Hepatocyte (in vitro differentiated cells): Measurements from ENCODE around the gene PITPNC1. TPM values are rescaled to one million over a fixed set of nuclear protein-coding genes. Genes with fewer than 3 reads are reported as not detected.

Source experiments
- DNase-seq: peaks from one replicate; pipeline ENCODE4 v3.0.0-alpha.2; 2016; ENCODE audit warnings: low spot score
- H2AFZ ChIP-seq: fragments of 200-600 bp; sonication (generic); 2 replicates; pipeline ENCODE4 v1.6.0; 2016; ENCODE audit warnings: antibody characterized with exemption, mild to moderate bottlenecking
- H3K27ac ChIP-seq: fragments of 200-600 bp; sonication (generic); 2 replicates; pipeline ENCODE4 v1.5.1; 2016; ENCODE audit warnings: mild to moderate bottlenecking
- H3K27me3 ChIP-seq: fragments of 200-600 bp; sonication (generic); 2 replicates; pipeline ENCODE4 v1.6.1; 2016
- H3K36me3 ChIP-seq: fragments of 200-600 bp; sonication (generic); replicated peaks from 2 replicates; pipeline ENCODE4 v1.5.1; 2016; ENCODE audit warnings: low read depth; ENCODE audit not compliant: insufficient read depth
- H3K4me1 ChIP-seq: fragments of 200-600 bp; sonication (generic); 2 replicates; pipeline ENCODE4 v1.5.1; 2016; ENCODE audit warnings: mild to moderate bottlenecking, moderate library complexity; ENCODE audit not compliant: insufficient read depth
- H3K4me2 ChIP-seq: fragments of 200-600 bp; sonication (generic); 2 replicates; pipeline ENCODE4 v1.6.0; 2016
- H3K4me3 ChIP-seq: fragments of 200-600 bp; sonication (generic); 2 replicates; pipeline ENCODE4 v1.5.1; 2016; ENCODE audit warnings: mild to moderate bottlenecking
- H3K79me2 ChIP-seq: fragments of 200-600 bp; sonication (generic); 2 replicates; pipeline ENCODE4 v1.6.0; 2017; ENCODE audit warnings: mild to moderate bottlenecking
- H3K9me2 ChIP-seq: fragments of 200-600 bp; sonication (generic); replicated peaks from 2 replicates; pipeline ENCODE4 v1.6.0; 2017; ENCODE audit warnings: mild to moderate bottlenecking; ENCODE audit not compliant: insufficient read depth
- H3K9me3 ChIP-seq: fragments of 200-600 bp; sonication (generic); 2 replicates; pipeline ENCODE4 v1.5.1; 2016; ENCODE audit warnings: low read depth, mild to moderate bottlenecking
- H4K20me1 ChIP-seq: fragments of 200-600 bp; sonication (generic); 2 replicates; pipeline ENCODE4 v1.6.0; 2016; ENCODE audit warnings: mild to moderate bottlenecking; ENCODE audit not compliant: insufficient read depth, poor library complexity, severe bottlenecking
- EZH2 ChIP-seq: fragments of 200-600 bp; sonication (generic); IDR thresholded peaks from 2 replicates; pipeline ENCODE4 v1.6.1; 2016; ENCODE audit warnings: antibody characterized with exemption, mild to moderate bottlenecking, borderline replicate concordance
- EZH2phosphoT487 ChIP-seq: fragments of 200-600 bp; sonication (generic); IDR thresholded peaks from one replicate; pipeline ENCODE4 v1.6.1; 2018; ENCODE audit warnings: antibody characterized with exemption, mild to moderate bottlenecking, low read depth, moderate library complexity; ENCODE audit not compliant: unreplicated experiment, severe bottlenecking
- WGBS: methylation state at CpG from one replicate; pipeline ENCODE4 v1.1.6; 2016; ENCODE audit warnings: low lambda C conversion rate; ENCODE audit errors: missing lambda C conversion rate; 5-methylcytosine and 5-hydroxymethylcytosine counted together
- polyA plus RNA-seq: library from polyadenylated mRNA; unstranded; fragments of >200 nt; fragmentation: Nextera tagmentation; extraction: Ambion mirVana; gene quantifications from 2 replicates; pipeline ENCODE4 v1.2.1, GENCODE V29; 2016
- total RNA-seq: library from RNA; depleted of rRNA; stranded (reverse); fragments of >200 nt; gene quantifications from 2 replicates; pipeline ENCODE4 v1.2.3, GENCODE V29; 2014
- TF ChIP-seq, protein P1 (sequence below): fragments of 200-600 bp; sonication (generic); IDR thresholded peaks from 2 replicates; pipeline ENCODE4 v1.5.1; 2016; ENCODE audit warnings: antibody characterized with exemption, mild to moderate bottlenecking; ENCODE audit not compliant: poor library complexity

The PITPNC1 gene
- total and polyA plus RNA-seq, 2 experiments from 2014 or later, result 4.6 to 8.1 TPM

GRCh38 chr17:67365738-67366192 lies 11.3 kb upstream of the PITPNC1 start:
- Histone ChIP-seq H3K27me3 (no peaks in the 10 kb centered on the region), H2AFZ (peak overlapping the region; percentile 67), H3K4me2 (peak overlapping the region; percentile 89), H3K27ac (peak overlapping the region; percentile 98), H4K20me1 (peaks cover 45% of the 10 kb centered on the region), H3K4me3 (peak overlapping the region; percentile 92), H3K4me1 (peaks cover 21% of the 10 kb centered on the region), H3K36me3 (no peaks in the 10 kb centered on the region), H3K9me3 (no peaks in the 10 kb centered on the region), H3K9me2 (no peaks in the 10 kb centered on the region), H3K79me2 (peaks cover 56% of the 10 kb centered on the region)
- WGBS, result 2% methylated on average over 11 of the region's 11 CpGs
- peak; percentile 39 for DNase-seq
- no peak for TF ChIP-seq EZH2phosphoT487
- TF ChIP-seq EZH2, result no peak
- TF ChIP-seq, protein P1, sequence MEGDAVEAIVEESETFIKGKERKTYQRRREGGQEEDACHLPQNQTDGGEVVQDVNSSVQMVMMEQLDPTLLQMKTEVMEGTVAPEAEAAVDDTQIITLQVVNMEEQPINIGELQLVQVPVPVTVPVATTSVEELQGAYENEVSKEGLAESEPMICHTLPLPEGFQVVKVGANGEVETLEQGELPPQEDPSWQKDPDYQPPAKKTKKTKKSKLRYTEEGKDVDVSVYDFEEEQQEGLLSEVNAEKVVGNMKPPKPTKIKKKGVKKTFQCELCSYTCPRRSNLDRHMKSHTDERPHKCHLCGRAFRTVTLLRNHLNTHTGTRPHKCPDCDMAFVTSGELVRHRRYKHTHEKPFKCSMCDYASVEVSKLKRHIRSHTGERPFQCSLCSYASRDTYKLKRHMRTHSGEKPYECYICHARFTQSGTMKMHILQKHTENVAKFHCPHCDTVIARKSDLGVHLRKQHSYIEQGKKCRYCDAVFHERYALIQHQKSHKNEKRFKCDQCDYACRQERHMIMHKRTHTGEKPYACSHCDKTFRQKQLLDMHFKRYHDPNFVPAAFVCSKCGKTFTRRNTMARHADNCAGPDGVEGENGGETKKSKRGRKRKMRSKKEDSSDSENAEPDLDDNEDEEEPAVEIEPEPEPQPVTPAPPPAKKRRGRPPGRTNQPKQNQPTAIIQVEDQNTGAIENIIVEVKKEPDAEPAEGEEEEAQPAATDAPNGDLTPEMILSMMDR, result no peak

DNA sequence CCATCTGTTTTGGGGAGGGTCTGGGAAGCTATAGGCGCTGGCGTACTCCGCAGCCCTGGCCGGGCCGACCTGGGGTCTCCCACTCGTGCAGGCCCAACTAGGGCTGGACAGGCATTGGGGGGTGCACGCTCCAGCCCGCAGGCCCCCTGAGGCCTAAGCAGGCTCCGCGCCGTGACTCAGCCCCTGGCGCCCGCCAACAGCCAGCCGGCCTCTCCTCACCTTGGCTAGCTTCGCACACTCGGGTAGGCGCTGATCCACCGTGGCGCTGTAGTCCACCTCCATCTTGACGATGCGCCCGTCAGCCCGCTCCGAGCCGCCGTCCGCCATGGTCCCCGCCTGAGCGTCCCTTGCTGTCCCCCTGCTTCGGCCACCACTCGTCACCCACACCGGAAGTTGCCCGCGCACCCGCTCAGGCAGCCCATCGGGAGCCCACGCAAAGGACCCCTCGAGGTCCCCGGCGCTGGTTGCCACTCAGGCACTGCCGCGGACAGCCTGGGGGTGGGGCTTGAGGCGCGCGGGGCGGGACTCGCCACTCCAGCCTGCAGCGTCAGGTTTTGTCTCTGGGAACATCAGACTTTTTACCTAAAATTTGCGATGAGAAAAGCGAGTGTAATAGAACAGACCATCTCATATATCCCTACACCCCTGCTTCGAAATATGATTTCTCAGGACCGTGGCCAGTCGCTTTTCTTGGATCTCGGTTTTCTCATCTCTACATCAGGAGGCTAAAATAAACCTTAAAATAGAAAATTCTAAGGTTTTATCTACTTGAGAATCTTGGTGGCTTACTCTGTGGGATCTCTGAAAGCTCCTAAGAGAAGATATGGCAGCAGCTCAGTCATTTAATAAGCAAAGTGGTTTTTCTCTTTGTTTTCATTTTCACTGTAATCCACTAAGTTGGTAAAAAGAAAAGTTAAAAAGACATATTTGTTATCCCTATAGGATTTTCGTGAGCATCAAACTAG lies 10.6 kb upstream of the PITPNC1 start, which contains the start of gene PSMD12:
Gene PSMD12, minus strand, starts transcription at position 385 of the 965 bp plus-strand sequence. Its CDS starts 58 bp downstream, at position 327.
- no peaks in the 10 kb centered on the region for H3K36me3 ChIP-seq
- no peaks in the 10 kb centered on the region for H3K9me2 ChIP-seq
- H3K27ac ChIP-seq, result peak within 1 kb of the TSS; percentile 98
- TF ChIP-seq EZH2 (no peak), EZH2phosphoT487 (no peak)
- TF ChIP-seq, protein P1, result no peak
- peak; percentile 95 for DNase-seq
- H3K4me2 ChIP-seq, result peak within 1 kb of the TSS; percentile 89
- 2% methylated on average over 55 of the region's 55 CpGs for WGBS
- H2AFZ ChIP-seq, result peak within 1 kb of the TSS; percentile 98
- no peaks in the 10 kb centered on the region for H3K27me3 ChIP-seq
- H3K4me1 ChIP-seq, result peaks cover 21% of the 10 kb centered on the region
- H3K4me3 ChIP-seq, result peak within 1 kb of the TSS; percentile 92
- H3K79me2 ChIP-seq, result peaks cover 49% of the 10 kb centered on the region
- peaks cover 38% of the 10 kb centered on the region for H4K20me1 ChIP-seq
- H3K9me3 ChIP-seq, result no peaks in the 10 kb centered on the region

DNA sequence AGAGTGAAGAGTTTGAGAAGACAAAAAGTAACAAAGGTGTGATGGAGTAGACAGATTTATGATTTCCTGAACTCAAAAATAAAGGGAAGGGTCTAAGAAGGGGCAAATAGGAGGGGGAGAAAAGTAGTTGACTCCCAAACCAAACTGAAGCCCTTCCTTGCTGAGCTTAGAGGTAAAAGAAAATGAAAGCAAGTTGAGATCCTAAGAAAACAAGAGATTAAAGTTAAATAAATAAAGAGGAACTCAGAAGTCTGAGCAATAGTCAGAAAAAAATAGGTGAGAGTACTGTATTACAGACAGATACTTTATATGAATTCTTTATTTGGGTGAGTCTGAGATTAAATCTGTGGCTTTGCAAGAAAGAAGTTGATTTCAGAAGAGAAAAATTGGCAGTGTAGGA lies 7.4 kb upstream of the PITPNC1 start:
- H3K4me2 ChIP-seq, result no peak overlapping the region
- no peak overlapping the region for H3K4me3 ChIP-seq
- H3K9me2 ChIP-seq, result no peaks in the 10 kb centered on the region
- H3K36me3 ChIP-seq, result no peaks in the 10 kb centered on the region
- H3K9me3 ChIP-seq, result no peaks in the 10 kb centered on the region
- H3K27ac ChIP-seq, result no peak overlapping the region
- no peak overlapping the region for H2AFZ ChIP-seq
- no peaks in the 10 kb centered on the region for H3K27me3 ChIP-seq
- TF ChIP-seq EZH2 (no peak), EZH2phosphoT487 (no peak)
- TF ChIP-seq, protein P1, result no peak
- peaks cover 6% of the 10 kb centered on the region for H3K4me1 ChIP-seq
- DNase-seq, result no peak
- H3K79me2 ChIP-seq, result peaks cover 17% of the 10 kb centered on the region
- peaks cover 9% of the 10 kb centered on the region for H4K20me1 ChIP-seq
